CMK (cell line): ENCODE measurements around the gene SLC22A6.

ENCODE experiments used
- DNase-seq: peaks from one replicate; pipeline ENCODE4 v3.0.0-alpha.2; 2010; ENCODE audit warnings: low read depth

The SLC22A6 gene

GRCh38 chr11:62931499-62932278 is 53.1 kb downstream of the SLC22A6 start:
- no peak for DNase-seq

- DNase-seq: no peak
Measured at GRCh38 chr11:62930666-62931065, 54.1 kb downstream of the SLC22A6 start.

- DNase-seq: no peak
Measured at GRCh38 chr11:62930157-62930556, 54.6 kb downstream of the SLC22A6 start.

GRCh38 chr11:62928011-62928410 is 56.8 kb downstream of the SLC22A6 start:
- DNase-seq: no peak

- DNase-seq: no peak
Measured at GRCh38 chr11:62926680-62927455, 57.9 kb downstream of the SLC22A6 start.
